Osteocyte (in vitro differentiated cells): ENCODE data around the gene F10. TPM values are rescaled to one million over a fixed set of nuclear protein-coding genes. Genes with fewer than 3 reads are reported as not detected.

ENCODE experiments used
- DNase-seq: peaks from one replicate; pipeline ENCODE4 v3.0.0; 2021; ENCODE audit warnings: mixed read lengths; ENCODE audit not compliant: unreplicated experiment; ENCODE audit errors: extremely low spot score
- H3K27ac Mint-ChIP-seq: one replicate; pipeline ENCODE4 v1.8.0; 2021; ENCODE audit warnings: mild to moderate bottlenecking, mixed read lengths; ENCODE audit not compliant: unreplicated experiment
- H3K27me3 Mint-ChIP-seq: one replicate; pipeline ENCODE4 v1.8.0; 2021; ENCODE audit warnings: mixed read lengths; ENCODE audit not compliant: unreplicated experiment
- H3K36me3 Mint-ChIP-seq: one replicate; pipeline ENCODE4 v1.8.0; 2021; ENCODE audit warnings: mixed read lengths; ENCODE audit not compliant: unreplicated experiment
- H3K4me1 Mint-ChIP-seq: one replicate; pipeline ENCODE4 v1.8.0; 2021; ENCODE audit warnings: mixed read lengths; ENCODE audit not compliant: unreplicated experiment
- H3K4me3 Mint-ChIP-seq: one replicate; pipeline ENCODE4 v1.8.0; 2021; ENCODE audit warnings: mild to moderate bottlenecking, moderate library complexity, mixed read lengths; ENCODE audit not compliant: unreplicated experiment
- H3K9me3 Mint-ChIP-seq: one replicate; pipeline ENCODE4 v1.8.0; 2021; ENCODE audit warnings: mixed read lengths; ENCODE audit not compliant: unreplicated experiment
- CTCF ChIP-seq: fragments of 200-600 bp; sonication (generic); IDR thresholded peaks from 2 replicates; pipeline ENCODE4 v1.5.0; 2021; ENCODE audit warnings: antibody characterized with exemption, mild to moderate bottlenecking, moderate library complexity
- total RNA-seq: library from RNA; stranded (reverse); gene quantifications from 2 replicates; pipeline ENCODE4 v1.2.1, GENCODE V29; 2021

F10 gene
- total RNA-seq, 1 donor from 2014 or later = 1.8 TPM

GRCh38 chr13:113091211-113091771 lies 31.3 kb upstream of the F10 start:
- TF ChIP-seq CTCF = no peak
- no peak overlapping the region for H3K27ac Mint-ChIP-seq
- H3K9me3 Mint-ChIP-seq = no peaks in the 10 kb centered on the region
- no peak overlapping the region for H3K4me3 Mint-ChIP-seq
- no peak for DNase-seq
- peaks cover 5% of the 10 kb centered on the region for H3K27me3 Mint-ChIP-seq
- H3K36me3 Mint-ChIP-seq = no peaks in the 10 kb centered on the region
- H3K4me1 Mint-ChIP-seq = no peaks in the 10 kb centered on the region

- DNase-seq = no peak
- no peak overlapping the region for H3K4me3 Mint-ChIP-seq
- TF ChIP-seq CTCF = no peak
- H3K36me3 Mint-ChIP-seq = no peaks in the 10 kb centered on the region
- peaks cover 5% of the 10 kb centered on the region for H3K27me3 Mint-ChIP-seq
- H3K9me3 Mint-ChIP-seq = no peaks in the 10 kb centered on the region
- H3K27ac Mint-ChIP-seq = no peak overlapping the region
- no peaks in the 10 kb centered on the region for H3K4me1 Mint-ChIP-seq
Measured at GRCh38 chr13:113091891-113092775, 30.5 kb upstream of the F10 start.

- no peaks in the 10 kb centered on the region for H3K9me3 Mint-ChIP-seq
- TF ChIP-seq CTCF = no peak
- no peaks in the 10 kb centered on the region for H3K36me3 Mint-ChIP-seq
- no peak for DNase-seq
- H3K27ac Mint-ChIP-seq = no peak overlapping the region
- peaks cover 4% of the 10 kb centered on the region for H3K4me1 Mint-ChIP-seq
- H3K4me3 Mint-ChIP-seq = no peak overlapping the region
- peaks cover 5% of the 10 kb centered on the region for H3K27me3 Mint-ChIP-seq
Measured at GRCh38 chr13:113092776-113093579, 29.6 kb upstream of the F10 start.

GRCh38 chr13:113093580-113094409 lies 28.8 kb upstream of the F10 start:
- no peak for DNase-seq
- no peak for TF ChIP-seq CTCF

More at GRCh38 chr13:113093580-113094409, 28.8 kb upstream of the F10 start:
- H3K9me3 Mint-ChIP-seq = no peaks in the 10 kb centered on the region
- peaks cover 11% of the 10 kb centered on the region for H3K4me1 Mint-ChIP-seq
- no peak overlapping the region for H3K27ac Mint-ChIP-seq
- H3K36me3 Mint-ChIP-seq = no peaks in the 10 kb centered on the region
- no peak overlapping the region for H3K4me3 Mint-ChIP-seq
- peaks cover 5% of the 10 kb centered on the region for H3K27me3 Mint-ChIP-seq
